ENCODE measurements around the gene FGFR1OP2. TPM values are rescaled to one million over a fixed set of nuclear protein-coding genes. Genes with fewer than 3 reads are reported as not detected.
A peak's percentile ranks its signal among the peaks of the same experiment; 100 is the strongest.

The FGFR1OP2 gene
- 21.6 TPM for polyA plus RNA-seq (2012; ENCODE audit: insufficient read length, low read depth)

DNA sequence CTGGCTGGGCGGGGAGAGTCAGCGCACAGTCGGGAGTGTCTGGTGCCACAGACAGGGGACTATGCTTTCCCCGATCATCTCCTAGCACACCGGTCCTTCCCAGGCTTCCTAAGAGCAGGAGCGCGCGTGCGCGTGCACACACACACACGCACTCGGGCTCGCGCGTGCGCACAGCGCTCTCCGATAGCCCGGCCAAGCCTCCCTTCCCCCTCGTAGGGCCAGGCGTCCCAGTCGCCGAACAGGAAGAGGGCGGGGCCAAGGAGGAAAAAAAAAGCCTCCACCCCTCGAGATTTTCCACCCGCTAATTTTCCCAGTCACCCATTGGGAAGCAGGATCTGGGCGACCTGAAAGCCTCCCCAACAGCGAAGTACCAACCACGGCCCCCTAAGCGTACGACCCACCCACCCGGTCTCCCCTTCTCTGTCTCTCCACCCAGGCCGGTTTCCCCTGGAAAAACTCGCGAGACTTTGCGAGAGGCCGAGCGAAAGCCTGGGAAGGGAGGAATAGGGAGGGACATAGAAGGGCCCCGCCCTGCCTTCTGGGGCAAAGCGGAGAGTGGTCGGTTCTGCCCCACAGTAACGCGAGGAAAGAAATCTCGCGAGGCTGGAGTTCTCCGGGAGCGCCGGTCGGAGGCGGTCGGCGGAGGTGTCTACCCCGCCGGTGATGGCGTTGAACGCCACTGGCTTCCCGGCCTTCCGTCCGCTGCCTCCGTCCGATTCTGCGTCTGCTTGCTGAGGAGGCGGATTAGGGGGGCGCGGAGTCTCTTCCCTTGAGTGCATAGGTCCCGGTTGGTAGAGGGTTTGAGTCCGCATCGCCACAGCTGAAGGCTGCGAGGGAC lies at the start of gene FGFR1OP2, which contains the start of gene INTS13:
TSS of gene FGFR1OP2 (plus strand) at position 608 of the 838 bp plus-strand sequence. CDS start 15,689 bp downstream, outside the sequence.
TSS of gene INTS13 (minus strand) at position 119 of the 838 bp plus-strand sequence. CDS start 1,178 bp downstream, outside the sequence.
- TF ChIP-seq SIN3A (IDR thresholded peaks at IDR 0.05; ENCODE audit: borderline replicate concordance, insufficient read depth, low read length): peak; percentile 82; the same call in 1 of the 2 replicates
- TF ChIP-seq, protein P1, sequence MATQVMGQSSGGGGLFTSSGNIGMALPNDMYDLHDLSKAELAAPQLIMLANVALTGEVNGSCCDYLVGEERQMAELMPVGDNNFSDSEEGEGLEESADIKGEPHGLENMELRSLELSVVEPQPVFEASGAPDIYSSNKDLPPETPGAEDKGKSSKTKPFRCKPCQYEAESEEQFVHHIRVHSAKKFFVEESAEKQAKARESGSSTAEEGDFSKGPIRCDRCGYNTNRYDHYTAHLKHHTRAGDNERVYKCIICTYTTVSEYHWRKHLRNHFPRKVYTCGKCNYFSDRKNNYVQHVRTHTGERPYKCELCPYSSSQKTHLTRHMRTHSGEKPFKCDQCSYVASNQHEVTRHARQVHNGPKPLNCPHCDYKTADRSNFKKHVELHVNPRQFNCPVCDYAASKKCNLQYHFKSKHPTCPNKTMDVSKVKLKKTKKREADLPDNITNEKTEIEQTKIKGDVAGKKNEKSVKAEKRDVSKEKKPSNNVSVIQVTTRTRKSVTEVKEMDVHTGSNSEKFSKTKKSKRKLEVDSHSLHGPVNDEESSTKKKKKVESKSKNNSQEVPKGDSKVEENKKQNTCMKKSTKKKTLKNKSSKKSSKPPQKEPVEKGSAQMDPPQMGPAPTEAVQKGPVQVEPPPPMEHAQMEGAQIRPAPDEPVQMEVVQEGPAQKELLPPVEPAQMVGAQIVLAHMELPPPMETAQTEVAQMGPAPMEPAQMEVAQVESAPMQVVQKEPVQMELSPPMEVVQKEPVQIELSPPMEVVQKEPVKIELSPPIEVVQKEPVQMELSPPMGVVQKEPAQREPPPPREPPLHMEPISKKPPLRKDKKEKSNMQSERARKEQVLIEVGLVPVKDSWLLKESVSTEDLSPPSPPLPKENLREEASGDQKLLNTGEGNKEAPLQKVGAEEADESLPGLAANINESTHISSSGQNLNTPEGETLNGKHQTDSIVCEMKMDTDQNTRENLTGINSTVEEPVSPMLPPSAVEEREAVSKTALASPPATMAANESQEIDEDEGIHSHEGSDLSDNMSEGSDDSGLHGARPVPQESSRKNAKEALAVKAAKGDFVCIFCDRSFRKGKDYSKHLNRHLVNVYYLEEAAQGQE (IDR thresholded peaks at IDR 0.05; ENCODE audit: insufficient read depth in 1 of 2, low read depth in 2 of 2, low read length in 2 of 2): no peak
- TF ChIP-seq FOXP2 (optimal IDR thresholded peaks at IDR 0.05; ENCODE audit: borderline replicate concordance, extremely low read depth, extremely low read length, insufficient read depth): peak; percentile 85
- peak; percentile 70; the same call in 1 of the 2 replicates for TF ChIP-seq TAF1 (IDR thresholded peaks at IDR 0.05; ENCODE audit: borderline replicate concordance, insufficient read depth, low read length)
- peak; percentile 84 for TF ChIP-seq POLR2AphosphoS5 (IDR thresholded peaks at IDR 0.05; ENCODE audit: low read depth, low read length)

DNA sequence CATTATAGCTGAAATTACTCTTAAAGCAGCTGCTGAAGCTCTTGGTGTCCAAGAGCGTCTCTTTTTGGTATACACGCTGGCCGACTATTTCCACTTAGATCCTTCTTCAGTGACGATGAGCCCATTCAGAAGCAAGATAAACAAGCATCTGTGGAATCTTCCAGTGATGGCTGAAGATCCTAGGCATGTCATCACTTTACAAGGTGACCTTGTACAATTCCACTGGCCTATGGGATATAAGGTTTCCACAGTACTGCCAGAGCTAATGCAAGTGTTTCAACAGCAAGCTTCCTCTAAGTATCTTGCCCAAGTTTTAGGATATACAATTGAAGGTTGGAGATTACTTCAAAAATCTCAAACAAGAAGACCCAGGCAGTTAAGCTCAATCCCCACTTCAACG lies 47.5 kb upstream of the FGFR1OP2 start:
- TF ChIP-seq FOXP2 (optimal IDR thresholded peaks at IDR 0.05; ENCODE audit: borderline replicate concordance, extremely low read depth, extremely low read length, insufficient read depth): no peak

DNA sequence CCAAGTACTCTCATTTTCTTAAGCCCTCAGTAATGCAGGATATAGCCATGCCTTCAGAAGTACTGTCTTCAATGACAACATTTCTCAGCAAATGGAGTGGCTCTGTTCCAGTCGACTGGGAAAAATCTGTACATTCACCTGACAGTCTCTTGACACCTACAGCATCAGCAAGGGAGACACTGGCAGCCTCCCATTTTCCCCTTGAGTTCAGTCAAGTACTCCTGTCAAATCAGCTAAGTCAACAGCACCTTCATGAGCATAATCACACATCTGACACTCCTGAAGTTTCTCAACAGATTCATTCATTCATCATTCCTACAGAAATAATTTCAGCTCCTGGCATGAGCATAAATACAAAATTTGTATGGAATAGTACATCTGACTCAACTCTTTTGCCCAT lies 46.6 kb upstream of the FGFR1OP2 start:
- TF ChIP-seq POLR2AphosphoS5 (IDR thresholded peaks at IDR 0.05; ENCODE audit: low read depth, low read length): no peak
- TF ChIP-seq, protein P1 (IDR thresholded peaks at IDR 0.05; ENCODE audit: insufficient read depth in 1 of 2, low read depth in 2 of 2, low read length in 2 of 2): no peak
- no peak for TF ChIP-seq TAF1 (IDR thresholded peaks at IDR 0.05; ENCODE audit: borderline replicate concordance, insufficient read depth, low read length)
- TF ChIP-seq SIN3A (IDR thresholded peaks at IDR 0.05; ENCODE audit: borderline replicate concordance, insufficient read depth, low read length): no peak
- TF ChIP-seq FOXP2 (optimal IDR thresholded peaks at IDR 0.05; ENCODE audit: borderline replicate concordance, extremely low read depth, extremely low read length, insufficient read depth): no peak

DNA sequence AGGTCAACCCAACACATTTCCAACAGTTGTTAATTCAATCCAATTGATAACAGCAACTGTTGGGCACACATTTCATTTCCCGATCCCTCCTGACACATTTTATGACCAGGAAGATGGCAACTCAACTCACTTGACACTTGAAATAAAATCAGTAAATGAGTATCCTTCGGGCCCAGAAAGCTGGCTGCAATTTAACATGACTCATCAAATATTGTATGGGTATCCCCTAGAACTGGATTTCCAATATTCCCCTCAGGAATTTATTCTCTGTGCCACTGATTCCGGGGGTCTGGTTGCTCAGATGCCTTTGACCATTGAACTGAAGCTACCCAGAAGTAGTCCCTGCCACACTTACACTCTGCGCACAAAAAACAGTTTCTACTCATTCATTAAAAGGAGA lies 42.6 kb upstream of the FGFR1OP2 start:
- TF ChIP-seq FOXP2 (optimal IDR thresholded peaks at IDR 0.05; ENCODE audit: borderline replicate concordance, extremely low read depth, extremely low read length, insufficient read depth): no peak
- TF ChIP-seq TAF1 (IDR thresholded peaks at IDR 0.05; ENCODE audit: borderline replicate concordance, insufficient read depth, low read length): no peak
- TF ChIP-seq, protein P1 (IDR thresholded peaks at IDR 0.05; ENCODE audit: insufficient read depth in 1 of 2, low read depth in 2 of 2, low read length in 2 of 2): no peak
- TF ChIP-seq POLR2AphosphoS5 (IDR thresholded peaks at IDR 0.05; ENCODE audit: low read depth, low read length): no peak
- no peak for TF ChIP-seq SIN3A (IDR thresholded peaks at IDR 0.05; ENCODE audit: borderline replicate concordance, insufficient read depth, low read length)

DNA sequence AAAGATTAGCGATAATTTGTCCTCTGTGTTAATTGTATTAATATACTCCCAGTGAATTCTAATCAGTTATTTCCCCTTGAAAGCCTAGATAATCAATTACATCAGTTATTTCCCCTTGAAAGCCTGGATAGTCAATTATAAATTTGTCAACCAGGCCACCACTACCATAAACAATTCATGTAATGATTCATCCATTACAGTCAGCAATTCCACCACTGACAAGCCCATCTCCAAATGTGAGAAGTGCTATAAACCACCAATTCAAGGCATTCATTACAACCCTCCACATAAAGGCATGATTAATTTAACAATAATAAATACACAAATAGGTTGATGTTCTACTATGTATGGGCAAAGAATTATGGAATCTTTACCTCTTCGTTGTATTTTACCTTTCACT lies 41.4 kb upstream of the FGFR1OP2 start:
- no peak for TF ChIP-seq TAF1 (IDR thresholded peaks at IDR 0.05; ENCODE audit: borderline replicate concordance, insufficient read depth, low read length)
- TF ChIP-seq, protein P1 (IDR thresholded peaks at IDR 0.05; ENCODE audit: insufficient read depth in 1 of 2, low read depth in 2 of 2, low read length in 2 of 2): no peak
- TF ChIP-seq SIN3A (IDR thresholded peaks at IDR 0.05; ENCODE audit: borderline replicate concordance, insufficient read depth, low read length): no peak
- TF ChIP-seq FOXP2 (optimal IDR thresholded peaks at IDR 0.05; ENCODE audit: borderline replicate concordance, extremely low read depth, extremely low read length, insufficient read depth): no peak
- no peak for TF ChIP-seq POLR2AphosphoS5 (IDR thresholded peaks at IDR 0.05; ENCODE audit: low read depth, low read length)
